Globus pallidus (tissue), 1 donor: ENCODE measurements around the gene B4GALNT2.
A peak's percentile ranks its signal among the peaks of the same experiment; 100 is the strongest.
"Not testable (repeated sequence)": the region's sequence is repeated elsewhere in the genome, so short reads cannot be mapped to it uniquely, and the experiment has no call there.

Experiments
- DNase-seq: peaks from one replicate; pipeline ENCODE4 v3.0.0-alpha.2; 2015; ENCODE audit warnings: low spot score

B4GALNT2 gene

DNA sequence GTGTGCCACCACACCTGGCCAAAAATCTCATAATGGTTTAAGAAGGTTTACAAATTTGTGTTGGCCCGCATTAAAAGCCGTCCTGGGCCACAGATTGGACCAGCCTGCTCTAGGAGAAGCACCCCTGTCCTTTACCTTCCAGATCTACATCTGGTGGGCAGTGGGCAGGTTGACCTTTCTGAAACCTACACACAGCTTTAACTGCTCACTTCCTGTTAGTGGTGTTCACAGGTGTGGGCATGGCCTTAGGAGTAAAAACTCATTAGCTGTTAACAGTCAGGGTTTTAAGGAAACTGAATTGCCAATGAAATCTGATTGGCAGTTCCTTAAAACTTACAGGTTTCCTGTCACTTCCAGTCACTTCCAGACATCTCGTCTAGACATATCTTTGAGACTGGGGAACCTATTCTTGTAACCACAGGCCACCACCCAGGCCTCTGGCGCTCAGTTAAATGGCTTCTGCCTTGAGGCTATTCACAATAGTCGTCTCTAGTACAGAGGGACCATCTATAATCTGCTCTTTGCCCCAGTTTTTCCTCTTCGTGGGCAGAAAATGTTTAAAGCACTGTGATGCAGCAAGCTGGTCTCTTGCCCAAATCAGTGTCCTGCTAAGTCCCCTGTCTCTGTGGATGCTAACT lies 48.5 kb downstream of the B4GALNT2 start:
- no peak for DNase-seq

DNA sequence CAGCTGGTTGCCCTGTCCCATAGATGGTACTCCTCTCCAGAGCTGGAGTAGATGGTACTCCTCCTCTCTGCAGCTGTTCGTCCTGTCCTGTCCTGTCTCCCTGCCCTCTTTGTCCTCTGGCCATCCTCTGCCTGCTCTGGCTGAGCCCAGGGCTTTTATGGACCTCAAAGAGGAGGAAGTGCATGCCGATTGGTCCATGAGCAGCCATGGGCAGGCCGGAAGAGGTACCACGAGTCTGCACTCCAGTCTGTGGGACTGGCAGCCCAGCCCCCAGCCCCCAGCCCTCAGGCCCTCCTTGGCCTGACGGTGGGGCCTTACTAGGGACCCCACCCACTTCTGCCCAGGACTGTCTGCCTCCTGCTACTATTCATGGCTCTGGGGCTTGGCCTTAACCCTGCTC lies 50.8 kb downstream of the B4GALNT2 start:
- DNase-seq: no peak

- no peak for DNase-seq
Observed at GRCh38 chr17:49183801-49184200, 51.2 kb downstream of the B4GALNT2 start.

DNA sequence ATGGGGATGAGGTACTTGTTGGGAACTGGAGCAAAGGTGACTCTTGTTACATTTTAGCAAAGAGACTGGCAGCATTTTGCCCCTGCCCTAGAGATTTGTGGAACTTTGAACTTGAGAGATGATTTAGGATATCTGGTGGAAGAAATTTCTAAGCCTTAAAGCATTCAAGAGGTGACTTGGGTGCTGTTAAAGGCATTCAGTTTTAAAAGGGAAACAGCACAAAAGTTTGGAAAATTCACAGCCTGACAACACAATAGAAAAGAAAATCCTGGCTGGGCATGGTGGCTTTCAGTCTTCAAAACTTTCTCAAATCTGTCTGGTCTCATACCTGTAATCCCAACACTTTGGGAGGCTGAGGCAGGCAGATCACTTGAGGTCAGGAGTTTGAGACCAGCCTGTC lies 52.0 kb downstream of the B4GALNT2 start:
- DNase-seq: not testable (repeated sequence)

DNA sequence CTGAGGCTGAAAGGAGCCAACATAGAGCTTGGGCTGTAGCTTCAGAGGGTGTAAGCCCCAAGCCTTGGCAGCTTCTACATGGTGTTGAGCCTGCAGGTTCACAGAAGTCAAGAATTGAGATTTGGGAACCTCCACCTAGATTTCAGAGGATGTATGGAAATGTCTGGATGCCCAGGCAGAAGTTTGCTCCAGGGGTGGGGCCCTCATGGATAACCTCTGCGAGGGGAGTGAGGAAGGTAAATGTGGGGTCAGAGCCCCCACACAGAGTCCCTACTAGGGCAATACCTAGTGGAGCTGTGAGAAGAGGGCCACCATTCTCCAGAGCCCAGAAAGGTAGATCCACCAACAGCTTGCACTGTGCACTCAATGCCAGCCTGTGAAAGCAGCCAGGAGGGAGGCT lies 52.8 kb downstream of the B4GALNT2 start:
- DNase-seq: not testable (repeated sequence)

- DNase-seq: no peak
Observed at GRCh38 chr17:49187301-49187700, 54.7 kb downstream of the B4GALNT2 start.

DNA sequence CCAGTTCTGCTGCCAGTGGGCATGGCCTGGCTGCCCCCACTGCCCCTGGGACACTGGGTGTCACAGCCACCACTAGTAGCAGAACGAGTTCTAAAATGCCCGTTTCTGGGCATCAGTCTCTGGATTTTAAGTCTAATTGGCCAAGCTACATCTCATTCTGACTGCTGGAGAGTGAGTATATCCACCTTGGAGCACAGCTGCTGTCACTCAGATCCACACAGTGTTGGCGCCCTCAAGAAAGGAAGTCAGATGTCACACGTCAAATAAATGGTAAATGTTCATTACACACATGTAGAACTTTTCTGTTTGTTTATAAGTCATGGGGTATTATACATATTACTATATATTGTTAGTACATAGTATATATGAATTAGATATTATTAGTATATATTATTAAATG lies 58.4 kb downstream of the B4GALNT2 start:
- no peak for DNase-seq

DNA sequence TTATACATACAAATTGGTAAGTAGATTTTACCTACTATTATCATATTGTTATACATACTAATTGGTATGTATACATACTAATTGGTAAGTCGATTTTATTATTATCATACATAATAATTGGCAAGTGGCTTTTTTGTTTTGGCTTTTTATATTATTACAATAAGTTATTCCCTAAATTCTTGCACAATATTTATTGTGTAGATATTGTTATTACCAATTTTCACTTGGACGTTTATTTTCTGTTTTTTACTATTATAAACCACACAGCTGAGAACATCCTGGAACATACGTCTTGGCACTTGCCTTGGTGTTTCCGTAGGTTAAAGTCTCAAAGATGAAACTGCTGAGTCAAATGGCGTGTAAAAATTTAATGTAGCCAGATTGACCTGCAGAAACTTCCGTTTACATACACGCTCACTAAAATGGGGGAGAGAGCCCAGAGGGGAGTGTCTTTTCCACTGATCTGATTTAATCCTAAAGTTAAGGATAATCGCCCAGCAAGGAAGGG lies 58.9 kb downstream of the B4GALNT2 start:
- no peak for DNase-seq

DNA sequence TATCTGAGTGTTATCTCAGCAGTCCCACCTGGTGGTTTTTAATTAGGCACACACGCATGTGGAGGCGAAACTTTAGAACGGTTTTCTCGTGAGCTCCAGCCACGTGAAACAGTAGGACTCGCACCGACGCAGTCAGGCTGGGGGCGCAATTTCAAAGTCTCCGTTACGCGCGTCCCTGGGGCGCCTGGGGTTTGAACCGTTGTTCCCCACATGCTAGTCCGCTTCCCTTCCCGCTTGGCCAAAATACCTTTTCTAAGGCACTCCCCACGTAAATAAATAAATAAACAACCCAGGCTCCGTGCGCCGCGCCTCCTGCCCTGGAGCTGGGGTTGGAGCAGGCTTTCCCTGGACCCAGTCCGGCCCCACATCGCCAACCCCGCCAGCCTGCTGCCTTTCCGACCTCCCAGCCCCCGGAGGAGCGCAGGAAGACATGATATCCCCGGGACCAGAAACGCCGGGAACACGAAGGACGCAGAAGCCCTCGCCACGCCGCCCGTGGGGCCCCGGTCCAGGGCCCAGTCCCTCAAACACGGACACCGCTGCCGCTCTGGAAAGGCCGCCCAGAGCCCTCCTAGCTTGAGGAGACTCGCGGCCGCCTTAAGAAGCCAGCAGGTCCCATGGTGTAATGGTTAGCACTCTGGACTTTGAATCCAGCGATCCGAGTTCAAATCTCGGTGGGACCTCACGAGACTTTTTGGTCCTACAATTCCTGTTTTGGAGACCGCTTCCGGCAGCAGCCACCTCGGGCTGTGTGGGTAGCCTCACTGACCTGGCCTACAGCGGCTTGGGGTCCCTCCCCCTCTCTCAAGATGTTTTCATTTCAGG lies 59.6 kb downstream of the B4GALNT2 start:
- peak; percentile 91 for DNase-seq

DNA sequence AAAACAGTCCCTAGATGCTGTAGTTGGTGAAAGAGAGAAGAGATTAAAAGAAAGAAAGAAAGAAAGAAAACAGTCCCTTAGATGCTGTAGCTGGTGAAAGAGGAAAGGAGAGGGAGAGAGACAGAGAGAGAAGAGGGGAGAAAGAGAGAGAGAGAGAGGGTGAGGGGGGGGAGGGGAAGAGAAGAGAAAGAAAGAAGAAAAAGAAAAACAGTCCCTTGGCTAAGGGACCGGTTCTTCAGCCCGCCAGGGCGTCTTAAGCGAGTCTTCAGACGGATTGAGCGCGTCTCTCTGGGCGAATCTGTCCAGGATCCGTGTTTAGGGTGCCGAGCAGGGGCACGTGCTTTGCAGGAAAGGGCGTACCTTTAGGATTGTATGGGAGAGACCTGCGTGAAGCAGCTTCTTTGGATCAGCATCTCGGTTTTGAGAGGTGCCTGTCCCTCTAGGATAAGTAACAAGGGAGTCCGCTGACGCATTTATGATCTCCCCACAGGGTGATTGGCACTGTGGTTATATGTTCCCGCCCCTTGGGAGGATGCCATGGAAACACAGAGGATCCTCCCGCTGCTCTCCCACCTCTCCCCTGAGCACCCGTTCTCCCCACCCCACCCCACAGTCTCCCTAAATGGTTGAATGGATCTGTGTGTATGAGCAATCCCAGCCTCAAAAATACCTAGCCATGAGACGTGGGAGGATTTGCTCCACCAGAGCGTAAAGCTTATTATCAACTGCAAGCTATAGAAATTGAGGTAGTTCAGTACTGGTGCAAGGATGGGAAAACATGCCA lies 61.1 kb downstream of the B4GALNT2 start:
- peak; percentile 67 for DNase-seq

DNA sequence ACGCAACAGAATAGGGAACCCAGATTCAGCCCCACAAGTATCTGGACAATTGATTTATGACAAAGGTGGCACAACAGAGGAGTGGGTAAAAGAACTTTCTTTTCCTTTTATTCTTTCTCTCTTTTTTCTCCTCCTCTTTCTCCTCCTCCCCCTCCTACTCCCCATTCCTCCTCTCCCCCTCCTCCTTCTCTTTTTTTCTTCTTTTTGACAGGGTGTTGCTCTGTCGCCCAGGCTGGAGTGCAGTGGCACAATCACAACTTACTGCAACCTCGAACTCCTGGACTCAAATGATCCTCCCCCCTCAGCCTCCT lies 61.7 kb downstream of the B4GALNT2 start:
- no peak for DNase-seq

GRCh38 chr17:49195751-49196150 lies 63.2 kb downstream of the B4GALNT2 start:
- no peak for DNase-seq

DNA sequence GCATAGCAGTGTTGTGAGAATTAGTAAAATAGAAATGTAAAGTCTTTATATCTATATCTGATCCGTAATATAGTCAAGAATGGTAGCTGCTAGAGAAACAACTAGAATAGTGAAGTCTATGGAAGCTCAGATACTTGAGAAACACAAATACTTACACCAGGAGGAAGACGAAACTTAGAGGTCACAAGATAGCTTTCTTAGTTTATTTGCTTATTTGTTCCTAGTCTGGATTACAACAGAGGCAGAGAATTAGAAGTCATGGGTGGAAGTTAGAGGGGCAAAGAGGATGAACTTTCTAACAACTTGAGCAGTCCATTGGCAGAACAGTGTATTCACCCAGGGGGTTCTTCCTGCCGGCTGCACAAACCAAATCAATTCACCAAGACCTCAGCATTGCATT lies 64.0 kb downstream of the B4GALNT2 start:
- DNase-seq: no peak

DNA sequence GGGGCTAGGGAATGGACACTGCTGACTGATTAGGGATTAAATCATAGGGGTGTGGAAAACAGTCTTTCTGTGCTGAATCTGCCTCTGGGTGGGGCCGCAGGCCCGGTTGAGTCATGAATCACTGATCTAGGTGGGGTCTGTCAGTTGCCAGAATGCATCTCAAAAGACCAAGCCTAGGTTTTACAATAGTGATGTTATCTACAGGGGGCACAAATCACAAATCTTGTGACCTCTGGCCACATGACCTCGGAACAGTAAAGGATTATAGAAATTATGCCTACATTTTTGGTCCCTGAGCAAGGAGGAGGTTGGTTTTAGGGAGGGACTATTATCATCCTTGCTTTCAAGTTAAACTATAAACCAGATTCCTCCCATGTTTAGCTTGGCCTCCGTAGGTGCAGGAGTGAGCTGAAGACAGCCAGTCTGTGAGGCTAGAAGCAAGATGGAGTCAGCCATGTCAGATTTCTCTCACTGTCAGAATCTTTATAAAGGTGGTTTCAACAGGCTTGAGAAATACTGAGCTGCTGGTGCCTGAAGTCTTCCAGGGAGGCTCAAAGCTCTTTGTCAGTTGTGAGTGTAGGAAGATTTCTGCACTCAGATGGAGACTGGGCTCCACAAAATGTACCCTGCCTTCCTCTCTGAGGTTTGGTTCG lies 64.9 kb downstream of the B4GALNT2 start:
- DNase-seq: no peak

- no peak for DNase-seq
Observed at GRCh38 chr17:49198211-49198610, 65.6 kb downstream of the B4GALNT2 start.

DNA sequence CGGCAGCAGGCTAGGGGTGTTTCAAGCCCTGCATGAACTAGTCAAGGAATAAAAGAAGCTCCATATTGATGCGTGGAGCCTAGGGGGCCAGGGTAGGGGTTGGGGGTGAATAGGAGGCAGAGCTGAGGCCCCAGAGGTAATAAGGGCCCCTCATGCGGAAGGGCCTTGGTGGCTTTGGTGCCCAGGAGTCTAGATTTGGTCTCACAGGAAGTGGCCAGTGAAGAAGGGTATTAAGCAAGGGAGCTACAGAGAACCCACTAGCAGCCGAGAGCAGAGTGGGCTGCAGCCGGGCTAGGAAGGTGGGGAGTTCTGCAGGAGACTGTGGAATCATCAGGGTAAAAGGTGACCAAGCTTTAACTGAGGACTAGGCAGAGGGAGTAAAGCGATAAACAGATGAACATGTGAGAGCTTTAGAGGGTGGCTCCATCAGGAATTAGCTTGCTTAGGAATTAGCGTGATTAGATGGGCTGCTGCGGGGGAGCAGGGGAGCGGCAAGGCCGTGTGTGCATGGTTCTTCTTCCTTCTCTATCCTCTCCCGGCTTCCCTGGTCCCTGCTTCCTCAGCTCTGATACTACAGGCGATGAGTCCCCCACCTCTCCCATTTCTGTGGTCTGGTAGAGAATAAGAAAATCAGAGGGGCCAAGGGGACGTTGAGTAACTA lies 68.0 kb downstream of the B4GALNT2 start:
- no peak for DNase-seq

DNA sequence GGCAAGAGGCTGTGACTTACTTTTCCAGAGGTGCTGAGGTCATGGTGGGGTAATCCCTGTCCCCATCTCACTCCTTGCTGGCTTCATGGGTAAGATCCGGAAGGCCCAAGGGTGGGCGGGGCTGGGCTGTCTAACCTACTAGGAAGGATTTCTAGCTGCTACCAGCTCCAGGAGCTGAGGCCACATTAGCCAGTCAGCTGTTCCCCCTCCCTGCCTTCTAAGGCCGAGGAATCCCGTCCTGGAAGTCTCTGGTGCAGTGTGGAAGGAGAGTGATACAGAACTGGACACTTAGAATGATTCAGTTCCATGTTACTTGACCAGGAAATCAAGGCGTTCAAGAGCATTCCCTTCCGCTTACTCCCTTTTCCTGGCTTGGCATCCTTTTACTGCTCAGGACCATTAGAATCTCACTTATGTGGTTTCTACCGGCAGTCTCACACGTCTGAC lies 68.9 kb downstream of the B4GALNT2 start:
- no peak for DNase-seq

DNA sequence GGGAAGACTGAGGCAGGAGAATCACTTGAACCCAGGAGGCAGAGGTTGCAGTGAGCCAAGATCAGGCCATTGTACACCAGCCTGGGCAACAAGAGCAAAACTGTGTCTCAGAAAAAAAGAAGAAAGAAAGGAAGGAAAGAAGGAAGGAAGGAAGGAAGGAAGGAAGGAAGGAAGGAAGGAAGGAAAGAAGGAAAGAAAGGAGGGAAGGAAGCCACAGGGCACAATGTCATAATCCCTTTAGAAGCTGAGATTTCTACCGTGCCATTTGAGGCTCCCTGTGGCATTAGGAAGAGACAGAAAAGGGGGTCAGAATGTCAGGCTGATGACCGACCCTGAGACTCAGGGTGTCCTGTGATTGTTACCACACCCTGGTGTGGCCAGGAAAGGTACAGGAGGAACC lies 71.2 kb downstream of the B4GALNT2 start:
- DNase-seq: no peak

- DNase-seq: no peak
Observed at GRCh38 chr17:49204516-49204915, 71.9 kb downstream of the B4GALNT2 start.

GRCh38 chr17:49209061-49209571 lies 76.5 kb downstream of the B4GALNT2 start:
- no peak for DNase-seq
